ENCODE measurements around the gene CHRDL1. TPM values are rescaled to one million over a fixed set of nuclear protein-coding genes. Genes with fewer than 3 reads are reported as not detected.
A peak's percentile ranks its signal among the peaks of the same experiment; 100 is the strongest.

Gene CHRDL1
- total and polyA plus RNA-seq, 4 donors: 9.6 to 45.3 (median 26.9) TPM

- no peak overlapping the region for H3K9ac ChIP-seq (ENCODE audit: insufficient read depth in 1 of 2, low read length in 2 of 2)
- no peaks in the 10 kb centered on the region for H3K9me3 ChIP-seq (ENCODE audit: control insufficient read depth in 4 of 4, insufficient read depth in 3 of 4, low read length in 3 of 4)
- H3K4me1 ChIP-seq (ENCODE audit: control insufficient read depth in 5 of 5, insufficient read depth in 5 of 5, low read length in 5 of 5): peaks cover 0 to 4% (median 0%) of the 10 kb centered on the region in 5 donors
- 42 to 70% methylated on average over 6 of the region's 6 CpGs for WGBS, 2 donors
- ATAC-seq (ENCODE audit: insufficient read depth, low FRiP score) (no peak), DNase-seq (peak; percentile 87 to 94 (median 91))
- no peaks in the 10 kb centered on the region for H3K36me3 ChIP-seq (ENCODE audit: control insufficient read depth in 4 of 4, insufficient read depth in 4 of 4, low read length in 4 of 4)
- peaks cover 0 to 40% (median 3%) of the 10 kb centered on the region in 3 donors for H3K27me3 ChIP-seq (ENCODE audit: control insufficient read depth in 3 of 3, insufficient read depth in 3 of 3, low read length in 2 of 3)
- no peak overlapping the region for H3K27ac ChIP-seq (ENCODE audit: low read depth in 1 of 2, low read length in 1 of 2)
- H3K4me3 ChIP-seq: no peak overlapping the region
- TF ChIP-seq, protein P1, sequence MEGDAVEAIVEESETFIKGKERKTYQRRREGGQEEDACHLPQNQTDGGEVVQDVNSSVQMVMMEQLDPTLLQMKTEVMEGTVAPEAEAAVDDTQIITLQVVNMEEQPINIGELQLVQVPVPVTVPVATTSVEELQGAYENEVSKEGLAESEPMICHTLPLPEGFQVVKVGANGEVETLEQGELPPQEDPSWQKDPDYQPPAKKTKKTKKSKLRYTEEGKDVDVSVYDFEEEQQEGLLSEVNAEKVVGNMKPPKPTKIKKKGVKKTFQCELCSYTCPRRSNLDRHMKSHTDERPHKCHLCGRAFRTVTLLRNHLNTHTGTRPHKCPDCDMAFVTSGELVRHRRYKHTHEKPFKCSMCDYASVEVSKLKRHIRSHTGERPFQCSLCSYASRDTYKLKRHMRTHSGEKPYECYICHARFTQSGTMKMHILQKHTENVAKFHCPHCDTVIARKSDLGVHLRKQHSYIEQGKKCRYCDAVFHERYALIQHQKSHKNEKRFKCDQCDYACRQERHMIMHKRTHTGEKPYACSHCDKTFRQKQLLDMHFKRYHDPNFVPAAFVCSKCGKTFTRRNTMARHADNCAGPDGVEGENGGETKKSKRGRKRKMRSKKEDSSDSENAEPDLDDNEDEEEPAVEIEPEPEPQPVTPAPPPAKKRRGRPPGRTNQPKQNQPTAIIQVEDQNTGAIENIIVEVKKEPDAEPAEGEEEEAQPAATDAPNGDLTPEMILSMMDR (IDR thresholded peaks at IDR 0.05; ENCODE audit: control extremely low read depth, extremely low read depth): no peak
Observed at GRCh38 chrX:110732266-110732665, 63.4 kb downstream of the CHRDL1 start.

- TF ChIP-seq, protein P1 (IDR thresholded peaks at IDR 0.05; ENCODE audit: control extremely low read depth, extremely low read depth): no peak
- Histone ChIP-seq H3K9me3 (ENCODE audit: control insufficient read depth in 4 of 4, insufficient read depth in 3 of 4, low read length in 3 of 4) (no peaks in the 10 kb centered on the region), H3K27ac (ENCODE audit: low read depth in 1 of 2, low read length in 1 of 2) (no peak overlapping the region), H3K27me3 (ENCODE audit: control insufficient read depth in 3 of 3, insufficient read depth in 3 of 3, low read length in 2 of 3) (peaks cover 0 to 36% (median 14%) of the 10 kb centered on the region in 3 donors), H3K4me1 (ENCODE audit: control insufficient read depth in 5 of 5, insufficient read depth in 5 of 5, low read length in 5 of 5) (no peaks in the 10 kb centered on the region), H3K9ac (ENCODE audit: insufficient read depth in 1 of 2, low read length in 2 of 2) (no peak overlapping the region), H3K36me3 (ENCODE audit: control insufficient read depth in 4 of 4, insufficient read depth in 4 of 4, low read length in 4 of 4) (no peaks in the 10 kb centered on the region), H3K4me3 (no peak overlapping the region)
- WGBS, 2 donors: 81 to 93% methylated on average over 2 of the region's 2 CpGs
- no peak for DNase-seq
- no peak for ATAC-seq (ENCODE audit: insufficient read depth, low FRiP score)
Observed at GRCh38 chrX:110723844-110724243, 71.8 kb downstream of the CHRDL1 start.

- ATAC-seq (ENCODE audit: insufficient read depth, low FRiP score) (no peak), DNase-seq (no peak)
- Histone ChIP-seq H3K36me3 (ENCODE audit: control insufficient read depth in 4 of 4, insufficient read depth in 4 of 4, low read length in 4 of 4) (no peaks in the 10 kb centered on the region), H3K4me1 (ENCODE audit: control insufficient read depth in 5 of 5, insufficient read depth in 5 of 5, low read length in 5 of 5) (no peaks in the 10 kb centered on the region), H3K4me3 (no peak overlapping the region), H3K27ac (ENCODE audit: low read depth in 1 of 2, low read length in 1 of 2) (no peak overlapping the region), H3K27me3 (ENCODE audit: control insufficient read depth in 3 of 3, insufficient read depth in 3 of 3, low read length in 2 of 3) (peaks cover 0 to 40% (median 22%) of the 10 kb centered on the region in 3 donors), H3K9ac (ENCODE audit: insufficient read depth in 1 of 2, low read length in 2 of 2) (no peak overlapping the region), H3K9me3 (ENCODE audit: control insufficient read depth in 4 of 4, insufficient read depth in 3 of 4, low read length in 3 of 4) (no peaks in the 10 kb centered on the region)
- WGBS, 2 donors: 82 to 83% methylated on average over 10 of the region's 10 CpGs
- TF ChIP-seq, protein P1 (IDR thresholded peaks at IDR 0.05; ENCODE audit: control extremely low read depth, extremely low read depth): no peak
Observed at GRCh38 chrX:110722135-110722534, 73.5 kb downstream of the CHRDL1 start.

GRCh38 chrX:110713666-110714065 lies 82.0 kb downstream of the CHRDL1 start:
- H3K27me3 ChIP-seq (ENCODE audit: control insufficient read depth in 3 of 3, insufficient read depth in 3 of 3, low read length in 2 of 3): peaks cover 4 to 50% (median 22%) of the 10 kb centered on the region in 3 donors
- DNase-seq (no peak), ATAC-seq (ENCODE audit: insufficient read depth, low FRiP score) (no peak)
- H3K9ac ChIP-seq (ENCODE audit: insufficient read depth in 1 of 2, low read length in 2 of 2): no peak overlapping the region
- no peaks in the 10 kb centered on the region for H3K4me1 ChIP-seq (ENCODE audit: control insufficient read depth in 5 of 5, insufficient read depth in 5 of 5, low read length in 5 of 5)
- TF ChIP-seq, protein P1 (IDR thresholded peaks at IDR 0.05; ENCODE audit: control extremely low read depth, extremely low read depth): no peak
- H3K27ac ChIP-seq (ENCODE audit: low read depth in 1 of 2, low read length in 1 of 2): no peak overlapping the region
- WGBS, 2 donors: 78 to 94% methylated on average over 2 of the region's 2 CpGs
- H3K9me3 ChIP-seq (ENCODE audit: control insufficient read depth in 4 of 4, insufficient read depth in 3 of 4, low read length in 3 of 4): peaks cover 0 to 2% (median 0%) of the 10 kb centered on the region in 4 donors
- H3K4me3 ChIP-seq: no peak overlapping the region
- peaks cover 0 to 1% (median 0%) of the 10 kb centered on the region in 4 donors for H3K36me3 ChIP-seq (ENCODE audit: control insufficient read depth in 4 of 4, insufficient read depth in 4 of 4, low read length in 4 of 4)

Measured in lung (tissue), 12 donors.